ENCODE results near the gene NRP2.

DNA sequence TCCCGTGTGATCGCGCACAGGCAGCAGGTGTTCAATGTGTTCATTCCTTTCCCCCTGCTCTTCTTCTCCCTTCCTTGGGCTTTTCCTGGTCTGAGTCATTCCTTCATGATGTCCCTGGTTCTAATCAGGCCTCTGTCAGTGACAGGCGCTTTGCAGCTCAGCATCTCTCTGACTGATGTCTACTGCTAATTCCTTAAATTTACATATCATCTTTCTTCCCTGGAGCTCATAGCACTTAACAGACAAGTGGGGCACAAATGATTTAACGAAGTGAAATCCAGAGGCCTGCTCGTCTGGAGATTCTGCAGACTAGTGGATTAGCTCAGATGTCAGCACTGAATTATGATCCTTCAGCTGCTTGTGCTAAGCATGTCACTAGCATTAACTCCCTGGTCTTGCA, 77.9 kb downstream of the NRP2 start:
- TF ChIP-seq, protein P1, sequence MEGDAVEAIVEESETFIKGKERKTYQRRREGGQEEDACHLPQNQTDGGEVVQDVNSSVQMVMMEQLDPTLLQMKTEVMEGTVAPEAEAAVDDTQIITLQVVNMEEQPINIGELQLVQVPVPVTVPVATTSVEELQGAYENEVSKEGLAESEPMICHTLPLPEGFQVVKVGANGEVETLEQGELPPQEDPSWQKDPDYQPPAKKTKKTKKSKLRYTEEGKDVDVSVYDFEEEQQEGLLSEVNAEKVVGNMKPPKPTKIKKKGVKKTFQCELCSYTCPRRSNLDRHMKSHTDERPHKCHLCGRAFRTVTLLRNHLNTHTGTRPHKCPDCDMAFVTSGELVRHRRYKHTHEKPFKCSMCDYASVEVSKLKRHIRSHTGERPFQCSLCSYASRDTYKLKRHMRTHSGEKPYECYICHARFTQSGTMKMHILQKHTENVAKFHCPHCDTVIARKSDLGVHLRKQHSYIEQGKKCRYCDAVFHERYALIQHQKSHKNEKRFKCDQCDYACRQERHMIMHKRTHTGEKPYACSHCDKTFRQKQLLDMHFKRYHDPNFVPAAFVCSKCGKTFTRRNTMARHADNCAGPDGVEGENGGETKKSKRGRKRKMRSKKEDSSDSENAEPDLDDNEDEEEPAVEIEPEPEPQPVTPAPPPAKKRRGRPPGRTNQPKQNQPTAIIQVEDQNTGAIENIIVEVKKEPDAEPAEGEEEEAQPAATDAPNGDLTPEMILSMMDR (IDR thresholded peaks at IDR 0.05) = no peak
- TF ChIP-seq PHF8 (IDR thresholded peaks at IDR 0.05; ENCODE audit: borderline replicate concordance, low read depth) = no peak
- no peak for TF ChIP-seq EP300 (IDR thresholded peaks at IDR 0.05)
- no peak for TF ChIP-seq RNF2 (IDR thresholded peaks at IDR 0.05; ENCODE audit: borderline replicate concordance, low read depth)
- no peak for TF ChIP-seq HDAC2 (IDR thresholded peaks at IDR 0.05)
- TF ChIP-seq RAD21 (conservative IDR thresholded peaks at IDR 0.05 in 1 of 2, IDR thresholded peaks at IDR 0.05 in 1 of 2) = no peak
- TF ChIP-seq, protein P2, sequence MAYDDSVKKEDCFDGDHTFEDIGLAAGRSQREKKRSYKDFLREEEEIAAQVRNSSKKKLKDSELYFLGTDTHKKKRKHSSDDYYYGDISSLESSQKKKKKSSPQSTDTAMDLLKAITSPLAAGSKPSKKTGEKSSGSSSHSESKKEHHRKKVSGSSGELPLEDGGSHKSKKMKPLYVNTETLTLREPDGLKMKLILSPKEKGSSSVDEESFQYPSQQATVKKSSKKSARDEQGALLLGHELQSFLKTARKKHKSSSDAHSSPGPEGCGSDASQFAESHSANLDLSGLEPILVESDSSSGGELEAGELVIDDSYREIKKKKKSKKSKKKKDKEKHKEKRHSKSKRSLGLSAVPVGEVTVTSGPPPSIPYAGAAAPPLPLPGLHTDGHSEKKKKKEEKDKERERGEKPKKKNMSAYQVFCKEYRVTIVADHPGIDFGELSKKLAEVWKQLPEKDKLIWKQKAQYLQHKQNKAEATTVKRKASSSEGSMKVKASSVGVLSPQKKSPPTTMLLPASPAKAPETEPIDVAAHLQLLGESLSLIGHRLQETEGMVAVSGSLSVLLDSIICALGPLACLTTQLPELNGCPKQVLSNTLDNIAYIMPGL (CRISPR knock-in tag; IDR thresholded peaks at IDR 0.05; ENCODE audit: borderline replicate concordance) = no peak
- TF ChIP-seq MAZ (IDR thresholded peaks at IDR 0.05; ENCODE audit: borderline replicate concordance, low read depth, low read length) = no peak
- no peak for TF ChIP-seq MAFK (IDR thresholded peaks at IDR 0.05; ENCODE audit: partially characterized antibody)

Measured in A549 (cell line).